ENCODE data around the gene MRPS12. TPM values are rescaled to one million over a fixed set of nuclear protein-coding genes. Genes with fewer than 3 reads are reported as not detected.

MRPS12 gene
- total and polyA plus RNA-seq, 9 of the 15 experiments (the other 6 are each of a cell fraction or from before 2014, with no cell fraction given) = 8.1 to 174 (median 52.0) TPM

- TF ChIP-seq ZBTB43 (CRISPR knock-in tag; IDR thresholded peaks at IDR 0.05) = no peak
- TF ChIP-seq MED1 (CRISPR knock-in tag; IDR thresholded peaks at IDR 0.05; ENCODE audit: borderline replicate concordance) = no peak
- TF ChIP-seq PTTG1 (tag; IDR thresholded peaks at IDR 0.05; ENCODE audit: low read depth) = no peak
- TF ChIP-seq PKNOX1 (IDR thresholded peaks at IDR 0.05) = peak; percentile 97
- no peak for TF ChIP-seq MEF2A (IDR thresholded peaks at IDR 0.05; ENCODE audit: control insufficient read depth, low read depth, low read length)
- TF ChIP-seq SOX6 (IDR thresholded peaks at IDR 0.05) = no peak
- TF ChIP-seq SMARCE1 (IDR thresholded peaks at IDR 0.05) = 0 out of 2 replicates have a peak, but pooled peaks have one; percentile 13
- TF ChIP-seq ZNF79 (CRISPR knock-in tag; IDR thresholded peaks at IDR 0.05; ENCODE audit: low read depth) = no peak
- TF ChIP-seq POLR2AphosphoS5 (IDR thresholded peaks at IDR 0.05; ENCODE audit: control insufficient read depth, insufficient read depth, low read depth, low read length) = peak; percentile 85
- no peak for TF ChIP-seq TCFL5 (CRISPR knock-in tag; conservative IDR thresholded peaks at IDR 0.05)
- TF ChIP-seq IFI16 (CRISPR knock-in tag; IDR thresholded peaks at IDR 0.05) = no peak
- no peak for TF ChIP-seq CBX3 (IDR thresholded peaks at IDR 0.05; ENCODE audit: borderline replicate concordance in 1 of 2, low read length in 2 of 2)
- no peak for TF ChIP-seq TOE1 (IDR thresholded peaks at IDR 0.05; ENCODE audit: borderline replicate concordance)
- TF ChIP-seq TOE1 (CRISPR knock-in tag; IDR thresholded peaks at IDR 0.05; ENCODE audit: borderline replicate concordance, low read depth) = no peak
- TF ChIP-seq SMARCB1 (IDR thresholded peaks at IDR 0.05; ENCODE audit: insufficient read length, low read depth) = no peak
- no peak for TF ChIP-seq NR3C1 (CRISPR knock-in tag; IDR thresholded peaks at IDR 0.05)
- no peak for TF ChIP-seq ARID1B (IDR thresholded peaks at IDR 0.05)
- TF ChIP-seq, protein P1, sequence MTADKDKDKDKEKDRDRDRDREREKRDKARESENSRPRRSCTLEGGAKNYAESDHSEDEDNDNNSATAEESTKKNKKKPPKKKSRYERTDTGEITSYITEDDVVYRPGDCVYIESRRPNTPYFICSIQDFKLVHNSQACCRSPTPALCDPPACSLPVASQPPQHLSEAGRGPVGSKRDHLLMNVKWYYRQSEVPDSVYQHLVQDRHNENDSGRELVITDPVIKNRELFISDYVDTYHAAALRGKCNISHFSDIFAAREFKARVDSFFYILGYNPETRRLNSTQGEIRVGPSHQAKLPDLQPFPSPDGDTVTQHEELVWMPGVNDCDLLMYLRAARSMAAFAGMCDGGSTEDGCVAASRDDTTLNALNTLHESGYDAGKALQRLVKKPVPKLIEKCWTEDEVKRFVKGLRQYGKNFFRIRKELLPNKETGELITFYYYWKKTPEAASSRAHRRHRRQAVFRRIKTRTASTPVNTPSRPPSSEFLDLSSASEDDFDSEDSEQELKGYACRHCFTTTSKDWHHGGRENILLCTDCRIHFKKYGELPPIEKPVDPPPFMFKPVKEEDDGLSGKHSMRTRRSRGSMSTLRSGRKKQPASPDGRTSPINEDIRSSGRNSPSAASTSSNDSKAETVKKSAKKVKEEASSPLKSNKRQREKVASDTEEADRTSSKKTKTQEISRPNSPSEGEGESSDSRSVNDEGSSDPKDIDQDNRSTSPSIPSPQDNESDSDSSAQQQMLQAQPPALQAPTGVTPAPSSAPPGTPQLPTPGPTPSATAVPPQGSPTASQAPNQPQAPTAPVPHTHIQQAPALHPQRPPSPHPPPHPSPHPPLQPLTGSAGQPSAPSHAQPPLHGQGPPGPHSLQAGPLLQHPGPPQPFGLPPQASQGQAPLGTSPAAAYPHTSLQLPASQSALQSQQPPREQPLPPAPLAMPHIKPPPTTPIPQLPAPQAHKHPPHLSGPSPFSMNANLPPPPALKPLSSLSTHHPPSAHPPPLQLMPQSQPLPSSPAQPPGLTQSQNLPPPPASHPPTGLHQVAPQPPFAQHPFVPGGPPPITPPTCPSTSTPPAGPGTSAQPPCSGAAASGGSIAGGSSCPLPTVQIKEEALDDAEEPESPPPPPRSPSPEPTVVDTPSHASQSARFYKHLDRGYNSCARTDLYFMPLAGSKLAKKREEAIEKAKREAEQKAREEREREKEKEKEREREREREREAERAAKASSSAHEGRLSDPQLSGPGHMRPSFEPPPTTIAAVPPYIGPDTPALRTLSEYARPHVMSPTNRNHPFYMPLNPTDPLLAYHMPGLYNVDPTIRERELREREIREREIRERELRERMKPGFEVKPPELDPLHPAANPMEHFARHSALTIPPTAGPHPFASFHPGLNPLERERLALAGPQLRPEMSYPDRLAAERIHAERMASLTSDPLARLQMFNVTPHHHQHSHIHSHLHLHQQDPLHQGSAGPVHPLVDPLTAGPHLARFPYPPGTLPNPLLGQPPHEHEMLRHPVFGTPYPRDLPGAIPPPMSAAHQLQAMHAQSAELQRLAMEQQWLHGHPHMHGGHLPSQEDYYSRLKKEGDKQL (CRISPR knock-in tag; IDR thresholded peaks at IDR 0.05; ENCODE audit: borderline replicate concordance) = no peak
- no peak for TF ChIP-seq NCOA4 (IDR thresholded peaks at IDR 0.05; ENCODE audit: partially characterized antibody)
- TF ChIP-seq CEBPB (tag; IDR thresholded peaks at IDR 0.05) = no peak
- 0 out of 4 replicates have a peak, but pooled peaks of 1 of the 2 experiments have one; percentile 13 for TF ChIP-seq MAZ (CRISPR knock-in tag; conservative IDR thresholded peaks at IDR 0.05 in 1 of 2, IDR thresholded peaks at IDR 0.05 in 1 of 2)
Observed at GRCh38 chr19:38930776-38931520, at the start of gene MRPS12 (continued).
